HUDEP-2 (cell line): Measurements from ENCODE around the gene PDCD2L.
"Not testable (repeated sequence)": the region's sequence is repeated elsewhere in the genome, so short reads cannot be mapped to it uniquely, and the experiment has no call there.

ENCODE experiments used
- DNase-seq, 76 experiments: peaks; one replicate each; lab custom pipeline; 2025; ENCODE audit not compliant: unreplicated experiment in 76 of 76; lab: John Stamatoyannopoulos, UW

The PDCD2L gene

DNA sequence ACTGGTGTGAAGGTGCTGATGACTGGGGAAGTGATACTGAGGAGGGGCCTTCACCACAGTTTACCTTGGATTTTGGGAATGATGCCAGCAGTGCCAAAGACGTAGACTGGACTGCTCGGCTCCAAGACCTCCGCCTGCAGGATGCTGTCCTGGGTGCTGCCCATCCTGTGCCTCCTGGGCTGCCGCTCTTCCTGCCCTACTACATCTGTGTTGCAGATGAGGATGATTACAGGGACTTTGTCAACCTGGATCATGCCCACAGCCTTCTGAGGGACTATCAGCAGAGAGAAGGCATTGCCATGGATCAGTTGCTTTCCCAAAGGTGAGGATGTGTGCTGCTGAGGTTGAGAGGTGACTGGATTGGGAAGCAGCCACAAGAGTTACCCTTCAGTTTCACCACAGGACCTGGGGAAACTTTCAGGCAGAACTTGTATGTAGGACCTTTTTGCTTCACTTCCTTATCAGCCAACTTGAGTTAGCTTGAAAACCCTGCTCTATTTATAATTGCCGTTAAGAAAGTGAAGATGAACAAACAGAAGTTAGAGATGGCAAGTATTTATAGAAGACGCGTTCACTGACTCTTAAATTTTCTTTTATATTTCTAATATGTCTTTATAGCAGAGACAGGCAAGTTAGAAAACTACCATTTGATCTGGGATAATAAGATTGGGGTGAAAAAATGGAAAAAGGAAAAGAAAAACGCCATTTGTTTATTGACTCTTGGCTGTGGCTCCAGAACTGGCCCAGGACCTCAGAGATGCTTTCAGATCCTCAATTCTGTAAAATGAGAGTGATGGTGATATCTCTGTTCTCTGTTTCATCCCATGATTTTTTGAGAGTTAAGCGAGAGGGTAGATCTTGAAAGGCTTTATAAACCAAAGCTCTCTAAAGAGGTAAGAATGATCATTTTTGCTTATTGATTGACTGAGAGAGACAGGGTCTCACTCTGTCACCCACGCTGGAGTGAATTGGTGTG, 5.3 kb downstream of the PDCD2L start:
- DNase-seq, result no peak

DNA sequence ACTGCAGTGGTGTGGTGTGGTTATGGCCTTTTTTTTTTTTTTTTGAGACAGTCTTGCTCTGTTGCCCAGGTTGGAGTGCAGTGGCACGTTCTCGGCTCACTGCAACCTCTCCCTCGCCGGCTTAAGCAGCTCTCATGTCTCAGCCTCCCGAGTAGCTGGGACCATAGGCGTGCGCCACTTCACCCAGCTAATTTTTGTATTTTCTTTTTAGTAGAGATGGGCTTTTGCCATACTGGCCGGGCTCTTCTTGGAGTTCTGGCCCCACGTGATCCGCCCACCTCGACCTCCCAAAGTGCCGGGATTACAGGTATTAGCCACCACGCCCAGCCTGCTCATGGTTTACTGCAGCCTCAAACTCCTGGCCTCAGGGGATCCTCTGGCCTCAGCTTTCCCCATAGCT, 7.0 kb downstream of the PDCD2L start:
- DNase-seq, result no peak

DNA sequence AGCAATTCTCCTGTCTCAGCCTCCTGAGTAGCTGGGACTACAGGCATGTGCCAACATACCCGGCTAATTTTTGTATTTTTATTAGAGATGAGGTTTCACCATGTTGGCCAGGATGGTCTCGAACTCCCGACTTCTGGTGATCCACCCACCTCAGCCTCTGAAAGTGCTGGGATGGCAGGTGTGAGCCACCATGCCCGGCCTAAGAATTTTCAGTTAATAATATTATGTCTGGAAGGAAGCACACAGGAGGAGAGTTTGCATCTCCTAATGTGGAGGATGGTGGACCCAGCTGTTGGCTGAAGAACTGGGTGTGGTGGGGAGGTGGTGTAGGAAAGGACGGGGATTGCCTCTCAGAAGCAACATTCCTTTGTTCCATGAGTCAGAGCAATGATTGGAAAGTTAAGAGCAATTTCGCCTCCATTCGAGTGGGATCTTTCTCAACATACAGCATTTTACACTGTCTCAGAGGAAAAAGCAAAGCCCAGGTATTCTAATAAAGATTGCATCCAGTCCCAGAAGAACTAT, 11.9 kb downstream of the PDCD2L start:
- no peak for DNase-seq

DNA sequence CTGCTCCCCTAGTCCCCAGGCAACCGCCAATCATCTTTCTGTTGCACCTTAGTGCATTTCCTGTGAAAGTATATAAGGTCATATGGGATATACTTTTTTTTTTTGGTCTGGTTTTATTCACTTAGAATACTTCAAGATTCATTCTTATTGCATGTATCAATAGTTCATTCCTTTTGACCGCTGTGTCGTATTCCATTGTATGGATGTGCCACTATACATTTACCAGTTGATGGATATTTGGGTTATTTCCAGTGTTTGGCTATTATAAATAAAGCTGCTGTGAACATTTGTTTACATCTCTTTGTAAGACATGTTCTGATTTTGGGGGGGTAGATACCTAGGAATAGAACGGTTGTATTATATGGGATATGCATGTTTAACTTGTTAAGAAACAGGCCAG, 14.1 kb downstream of the PDCD2L start:
- no peak for DNase-seq

DNA sequence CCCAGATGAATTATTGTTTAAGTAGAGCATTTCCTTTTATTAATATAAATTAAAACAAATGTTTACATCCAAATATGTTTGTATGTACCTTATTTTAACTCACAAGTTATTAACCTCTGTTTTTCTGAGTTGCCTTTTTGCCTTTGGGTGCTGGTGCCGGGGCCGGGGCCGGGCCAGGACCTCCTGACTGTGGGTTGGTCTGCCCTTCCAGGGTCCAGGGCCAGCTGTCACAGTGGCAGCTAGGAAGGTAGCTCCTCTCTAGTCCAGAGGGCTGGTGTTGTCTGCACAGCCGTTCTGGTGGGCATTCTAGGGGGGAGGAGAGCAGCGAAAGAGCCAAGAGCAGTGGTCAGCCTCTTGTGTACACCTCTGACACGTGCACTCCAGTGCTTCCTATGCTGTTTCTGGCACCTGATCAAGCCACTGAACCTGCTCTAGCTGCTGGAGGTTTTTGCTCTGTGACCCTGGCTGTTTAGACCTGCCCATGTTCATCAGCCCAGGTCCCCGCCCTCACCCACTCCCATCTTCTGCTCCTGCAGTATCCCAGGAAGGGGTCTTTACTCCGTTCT, 22.0 kb downstream of the PDCD2L start:
- no peak for DNase-seq

DNA sequence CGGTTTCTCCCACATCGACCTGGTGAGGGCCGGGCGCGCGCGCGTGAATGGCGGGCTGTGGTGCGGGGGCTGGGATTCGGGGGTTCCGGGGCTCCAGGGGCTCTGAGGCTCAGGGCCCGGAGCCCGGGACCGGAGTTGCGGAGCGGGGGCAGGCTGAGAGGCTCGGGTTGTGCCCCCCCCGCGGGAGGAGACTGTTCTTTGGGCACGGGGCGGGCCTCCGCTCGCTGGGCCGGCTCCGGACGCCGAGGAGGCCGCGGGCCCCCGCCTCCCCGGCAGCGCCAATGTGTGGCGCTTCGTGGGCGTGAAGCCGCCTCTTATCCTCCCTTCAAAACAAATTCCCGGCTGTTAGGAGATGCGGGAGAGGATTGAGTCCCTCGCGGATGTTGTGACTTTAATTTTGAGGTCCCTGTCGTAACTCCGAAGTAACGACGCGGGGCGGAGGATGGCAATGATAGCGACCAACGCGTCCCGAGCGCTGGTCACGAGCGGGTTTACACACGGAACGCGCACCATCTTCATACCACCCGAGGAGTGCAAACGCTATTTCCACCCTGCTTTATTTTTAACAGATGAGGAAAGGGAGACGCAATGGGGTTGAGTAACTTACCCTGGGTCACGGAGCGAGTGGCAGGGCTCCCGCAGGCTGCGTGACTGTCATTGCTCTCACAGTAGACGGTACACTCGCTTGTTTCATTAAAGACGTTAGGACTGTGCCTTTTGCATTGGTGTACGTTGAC, 24.5 kb downstream of the PDCD2L start:
- peak in 52 of 76 experiments; percentile 4 to 95 (median 41) for DNase-seq

DNA sequence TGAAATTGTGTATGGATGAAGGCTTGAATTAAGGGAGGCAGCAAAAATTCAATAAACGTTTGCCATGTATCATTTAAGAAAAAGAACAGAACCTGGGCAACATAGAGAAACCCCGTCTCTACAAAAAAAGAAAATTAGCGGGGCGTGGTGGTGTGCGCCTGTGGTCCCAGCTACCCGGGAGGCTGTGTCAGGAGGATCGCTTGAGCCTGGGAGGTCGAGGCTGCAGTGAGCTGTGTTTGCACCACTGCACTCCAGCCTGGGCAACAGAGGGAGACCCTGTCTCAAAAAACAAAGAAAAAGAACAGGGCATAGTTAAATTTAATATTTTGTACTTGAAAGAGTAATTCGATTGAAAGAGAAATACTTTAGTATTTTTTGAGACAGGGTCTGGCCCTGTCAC, 25.4 kb downstream of the PDCD2L start:
- DNase-seq, result peak in 1 of 76 experiments; percentile 8

DNA sequence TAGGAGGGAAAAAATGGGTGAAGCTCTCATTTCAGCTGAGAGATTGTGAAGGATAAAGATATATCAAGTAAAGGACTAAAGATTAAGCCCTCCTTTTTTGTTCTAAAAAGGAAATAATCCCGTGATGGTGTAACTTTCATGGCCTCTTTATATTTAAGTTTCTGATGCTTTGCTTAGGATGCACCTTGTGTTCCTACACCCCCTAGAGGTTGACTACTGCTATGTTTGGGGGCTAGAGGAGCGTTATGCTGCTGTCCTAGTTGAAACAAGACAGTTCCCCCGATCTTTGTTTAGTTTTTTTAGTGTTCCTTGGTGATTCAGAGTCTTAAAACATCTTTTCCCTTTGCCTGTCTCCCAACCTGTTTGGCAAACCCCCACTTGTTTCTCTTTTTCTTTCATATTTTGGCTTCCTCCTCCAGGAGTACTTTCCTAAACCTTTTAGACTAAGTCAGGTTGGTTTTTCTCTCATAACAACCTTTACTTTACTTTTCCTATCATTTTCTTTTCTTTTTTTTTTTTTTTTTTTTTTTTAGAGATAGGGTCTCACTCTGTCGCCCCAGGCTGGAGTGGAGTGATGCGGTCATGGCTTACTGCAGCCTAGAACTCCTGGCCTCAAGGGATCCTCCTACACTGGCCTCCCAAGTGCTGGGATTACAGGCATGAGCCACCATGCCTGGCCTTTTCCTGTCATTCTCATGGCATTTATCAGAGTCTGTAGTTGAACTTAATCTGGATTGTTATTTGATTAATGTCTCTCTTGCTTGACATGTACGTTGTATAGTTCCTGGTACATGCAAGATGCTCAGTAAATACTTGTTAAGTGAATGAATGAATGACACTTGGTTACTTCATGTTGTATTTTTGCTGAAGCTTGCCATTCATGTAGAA, 26.8 kb downstream of the PDCD2L start:
- DNase-seq, result peak in 46 of 76 experiments; percentile 4 to 76 (median 32)

DNA sequence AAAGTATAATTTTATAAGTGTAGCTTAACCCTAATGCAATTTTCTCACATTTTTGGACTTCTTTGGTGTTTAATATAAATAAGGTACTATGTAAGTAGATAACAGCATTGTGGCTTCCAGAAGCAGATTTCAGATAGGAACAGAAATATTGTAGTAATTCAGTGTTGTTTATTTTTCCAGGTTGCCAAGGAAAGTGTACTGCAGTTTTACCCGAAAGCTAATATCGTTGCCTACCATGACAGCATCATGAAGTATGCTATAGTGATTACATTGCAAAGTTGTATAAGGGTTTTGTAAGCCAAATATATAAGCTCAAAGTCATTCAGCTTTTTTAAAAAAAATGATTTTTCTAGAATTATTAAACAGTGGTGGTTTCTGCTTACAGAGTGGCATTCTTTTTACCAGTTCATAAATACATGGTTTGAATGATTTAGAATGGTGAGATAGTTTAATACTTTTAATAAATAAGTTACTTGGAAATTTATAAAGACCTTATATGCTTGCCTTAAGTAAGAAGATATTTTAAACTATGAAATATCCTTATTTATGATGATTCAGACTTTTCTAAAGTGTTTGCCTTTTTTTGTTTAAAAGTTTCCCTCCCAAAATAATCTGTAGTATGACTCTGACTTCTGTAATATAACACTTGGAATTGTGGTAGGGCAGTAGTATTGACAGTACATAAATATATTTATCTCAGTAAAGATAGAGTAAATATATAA, 27.6 kb downstream of the PDCD2L start:
- DNase-seq, result no peak

DNA sequence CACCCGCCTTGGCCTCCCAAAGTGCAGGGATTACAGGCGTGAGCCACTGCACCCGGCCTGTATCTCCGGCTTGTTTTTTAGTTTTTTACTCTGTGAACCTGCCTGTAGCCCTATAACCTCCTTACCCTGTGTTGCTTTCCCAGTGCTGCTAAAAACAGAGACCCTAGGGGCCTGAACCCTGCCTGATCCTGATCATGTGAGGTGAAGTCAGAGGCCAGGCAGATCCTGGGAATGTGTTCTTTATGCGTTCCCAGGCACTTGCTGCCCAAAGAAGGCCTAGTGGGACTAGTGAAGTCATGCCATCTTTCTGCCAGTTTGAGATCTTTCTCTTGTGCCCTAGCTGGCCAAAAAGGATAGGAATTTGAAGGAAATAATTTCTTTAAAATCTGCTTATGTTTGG, 28.6 kb downstream of the PDCD2L start:
- no peak for DNase-seq

DNA sequence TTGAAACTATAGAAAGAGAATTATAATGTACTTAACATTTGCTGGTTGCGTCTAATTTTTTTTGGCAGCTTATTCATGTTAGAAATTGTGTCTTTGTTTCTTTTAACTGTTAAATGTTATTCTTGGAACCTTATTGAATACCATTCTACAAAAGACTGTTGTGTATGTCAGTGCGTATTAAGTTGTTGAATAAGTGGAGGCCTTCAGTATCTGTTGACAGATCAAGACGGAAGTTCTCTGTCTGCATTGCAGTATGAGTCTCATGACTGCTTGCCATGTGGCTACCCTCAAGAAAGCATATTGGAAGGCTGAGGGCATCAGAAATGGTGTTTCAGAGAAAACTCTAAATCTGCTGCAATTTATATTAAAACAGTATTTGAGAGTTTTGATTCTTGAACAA, 32.5 kb downstream of the PDCD2L start:
- DNase-seq, result no peak

DNA sequence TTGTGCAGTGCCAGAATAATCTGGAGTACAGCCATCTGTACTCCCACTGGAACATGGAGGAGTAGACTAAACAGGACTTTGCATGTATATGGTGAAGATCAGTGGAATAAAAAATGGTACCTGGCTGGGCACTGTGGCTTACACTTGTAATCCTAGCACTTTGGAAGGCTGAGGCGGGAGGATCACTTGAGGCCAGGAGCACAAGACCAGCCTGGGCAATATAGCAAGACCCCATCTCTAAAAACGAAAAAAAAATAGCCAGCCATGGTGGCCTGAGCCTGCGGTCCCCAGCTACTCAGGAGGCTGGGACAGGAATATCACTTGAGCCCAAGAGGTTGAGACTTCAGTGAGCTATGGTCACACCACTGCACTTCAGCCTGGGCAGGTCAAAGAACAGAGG, 44.0 kb downstream of the PDCD2L start:
- no peak for DNase-seq

DNA sequence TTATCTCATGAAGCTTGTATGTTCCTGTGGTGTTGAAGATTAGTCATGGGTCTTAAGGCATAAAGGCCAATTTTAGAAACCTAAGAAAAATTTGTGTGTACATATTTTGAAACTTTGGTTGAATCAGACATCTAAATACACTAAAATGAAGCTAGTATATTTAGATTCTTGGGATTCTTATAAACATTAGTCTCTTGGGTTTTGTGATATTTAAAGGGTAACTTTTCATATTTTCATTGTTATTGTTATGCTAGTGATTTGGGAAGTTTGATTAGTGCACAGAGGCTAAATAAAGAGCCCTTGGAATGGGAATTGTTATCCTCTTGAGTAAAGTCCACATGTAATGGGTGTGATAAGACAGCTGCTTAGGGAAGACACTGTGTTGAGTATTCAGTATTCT, 48.5 kb downstream of the PDCD2L start:
- DNase-seq, result no peak

DNA sequence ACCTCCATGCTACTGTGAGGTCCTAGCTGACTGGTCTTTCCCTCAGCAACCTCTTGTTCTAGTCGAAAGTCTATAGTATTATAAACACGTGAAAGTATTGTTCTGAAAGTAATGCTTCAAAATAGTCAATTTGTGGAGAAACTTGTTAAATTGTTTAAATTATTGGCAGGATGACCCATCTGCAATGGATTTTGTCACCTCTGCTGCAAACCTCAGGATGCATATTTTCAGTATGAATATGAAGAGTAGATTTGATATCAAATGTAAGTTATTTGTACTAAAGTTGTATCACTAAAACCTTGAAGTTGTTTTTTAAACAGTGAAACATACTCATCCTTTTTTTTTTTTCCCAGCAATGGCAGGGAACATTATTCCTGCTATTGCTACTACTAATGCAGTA, 49.9 kb downstream of the PDCD2L start:
- no peak for DNase-seq

DNA sequence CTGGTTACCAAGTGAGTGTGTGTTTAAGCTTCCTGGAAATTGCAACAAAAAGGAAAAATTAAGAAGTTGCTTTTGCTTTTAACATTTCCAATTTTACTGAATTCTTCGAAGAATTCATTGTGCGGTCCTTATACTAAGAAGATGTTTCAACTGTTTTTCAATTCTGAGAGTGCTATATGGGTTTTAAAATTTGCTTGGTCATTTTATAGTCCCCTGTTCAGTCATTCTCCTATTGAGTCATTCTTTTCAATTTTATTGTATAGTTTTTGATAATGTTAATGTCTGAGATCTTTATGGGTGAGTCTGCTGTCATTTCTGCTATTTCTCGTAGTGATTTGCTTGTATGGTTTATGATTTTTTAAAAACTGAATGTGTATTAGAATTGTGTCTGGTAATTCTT, 50.5 kb downstream of the PDCD2L start:
- no peak for DNase-seq

DNA sequence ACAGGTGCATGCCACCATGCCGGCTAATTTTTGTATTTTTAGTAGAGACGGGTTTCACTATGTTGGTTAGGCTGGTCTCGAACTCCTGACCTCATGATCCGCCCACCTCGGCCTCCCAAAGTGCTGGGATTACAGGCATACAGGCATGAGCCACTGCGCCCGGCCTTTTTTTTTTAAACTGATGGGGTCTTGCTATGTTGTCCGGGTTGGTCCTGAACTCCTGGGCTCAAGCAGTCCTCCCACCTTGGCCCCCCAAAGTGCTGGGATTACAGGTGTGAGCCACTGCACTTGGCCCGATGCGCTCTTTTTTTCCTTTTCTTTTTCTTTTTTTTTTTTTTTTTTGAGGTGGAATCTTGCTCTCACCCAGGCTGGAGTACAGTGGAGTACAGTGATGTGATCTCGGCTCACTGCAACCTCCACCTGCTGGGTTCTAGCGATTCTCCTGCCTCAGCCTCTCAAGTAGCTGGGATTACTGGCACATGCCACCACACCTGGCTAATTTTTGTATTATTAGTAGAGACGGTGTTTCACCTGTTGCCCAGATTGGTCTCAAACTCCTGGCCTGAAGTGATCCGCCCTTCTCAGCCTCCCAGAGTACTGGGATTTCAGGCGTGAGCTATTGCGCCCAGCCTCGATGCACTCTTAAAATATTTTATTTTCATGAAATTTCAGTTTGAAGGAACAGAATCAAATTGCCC, 51.7 kb downstream of the PDCD2L start:
- not testable (repeated sequence) for DNase-seq

DNA sequence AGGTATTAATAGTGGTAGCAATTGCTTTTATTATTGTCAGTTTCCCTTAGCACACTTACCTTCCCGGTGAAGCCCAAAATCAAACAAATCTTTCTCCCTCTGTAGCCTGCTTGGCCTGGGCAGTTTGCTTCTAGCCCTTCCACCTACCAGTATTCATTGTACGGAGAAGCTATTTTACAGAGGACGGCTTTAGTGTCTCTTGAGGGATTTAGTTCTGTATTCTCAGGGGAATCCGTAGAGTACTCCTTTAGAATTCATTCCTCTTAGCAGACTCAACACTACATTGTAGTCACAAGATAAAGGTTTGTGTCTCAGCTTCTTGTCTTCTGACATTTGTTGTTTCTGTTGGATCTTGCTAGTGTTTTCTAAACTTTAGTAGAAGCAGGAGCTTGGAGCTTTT, 53.2 kb downstream of the PDCD2L start:
- DNase-seq, result no peak

DNA sequence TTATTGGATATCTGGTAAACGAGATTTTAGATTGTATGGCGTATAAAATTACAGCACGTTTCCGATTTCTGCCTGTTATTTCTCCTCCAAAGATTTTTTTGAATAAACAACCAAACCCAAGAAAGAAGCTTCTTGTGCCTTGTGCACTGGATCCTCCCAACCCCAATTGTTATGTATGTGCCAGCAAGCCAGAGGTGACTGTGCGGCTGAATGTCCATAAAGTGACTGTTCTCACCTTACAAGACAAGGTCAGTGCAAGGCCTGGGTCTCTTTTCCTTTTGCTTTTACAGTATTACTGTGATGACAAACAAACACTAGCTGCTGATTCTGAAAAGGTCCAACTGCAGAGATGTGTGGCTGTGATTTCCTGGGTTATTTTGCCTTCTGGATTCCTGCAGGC, 54.5 kb downstream of the PDCD2L start:
- no peak for DNase-seq

DNA sequence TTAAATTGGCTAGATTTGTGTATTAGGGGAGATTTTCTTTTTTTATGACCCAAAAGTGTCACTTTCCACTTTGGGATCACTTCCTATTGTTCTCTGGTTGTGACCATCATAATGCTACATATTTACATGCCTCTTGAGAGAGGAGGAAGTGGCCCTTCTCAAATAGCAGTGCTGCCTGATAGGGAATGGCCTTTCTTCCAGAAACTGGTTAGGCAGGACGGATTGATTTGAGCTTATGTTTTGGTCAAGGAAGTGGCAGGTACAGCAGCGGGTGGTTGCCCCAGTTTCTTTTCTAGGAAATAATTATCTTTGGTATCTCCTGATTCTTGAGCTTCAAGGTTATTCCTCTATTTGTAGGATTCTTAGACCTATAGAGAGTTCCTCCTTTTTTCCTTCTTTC, 55.4 kb downstream of the PDCD2L start:
- no peak for DNase-seq
